SK-N-MC (cell line): Measurements from ENCODE around the gene ARHGAP22.

Experiments
- EZH2 ChIP-seq: fragments of 200-600 bp; sonication (generic); IDR thresholded peaks from one replicate; pipeline ENCODE4 v1.6.1; 2017; ENCODE audit warnings: antibody characterized with exemption
- POLR2AphosphoS5 ChIP-seq: IDR thresholded peaks from 2 replicates; pipeline ENCODE4 v1.6.1; 2012; ENCODE audit warnings: mild to moderate bottlenecking, low read depth, low read length, borderline replicate concordance

DNA sequence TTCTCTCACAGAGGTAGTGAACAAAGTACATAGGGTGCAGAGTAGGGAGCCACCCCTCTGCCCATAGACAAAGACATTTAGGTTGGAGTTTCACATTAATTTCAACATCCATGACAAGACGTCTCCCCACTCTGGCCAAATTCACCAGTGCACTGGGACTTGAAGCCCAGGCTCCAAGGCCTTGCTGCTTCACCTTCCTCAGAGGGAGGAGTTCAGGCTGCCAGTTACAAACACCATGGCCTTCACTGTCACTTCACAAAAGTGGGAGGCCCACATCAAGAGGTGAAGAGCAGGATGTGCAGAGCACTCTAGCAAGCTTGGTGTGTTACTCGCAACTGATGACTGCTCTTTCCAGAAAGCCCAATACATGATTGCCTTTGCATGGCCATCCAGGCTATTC lies 15.8 kb upstream of the ARHGAP22 start:
- no peak for TF ChIP-seq EZH2
- TF ChIP-seq POLR2AphosphoS5, result no peak
